ENCODE results near the gene ZNF853. TPM values are rescaled to one million over a fixed set of nuclear protein-coding genes. Genes with fewer than 3 reads are reported as not detected.

The ZNF853 gene
- polyA plus RNA-seq, 1 donor (not counting 4 experiments of a cell fraction or from before 2014, with no cell fraction given) = 0.03 TPM

DNA sequence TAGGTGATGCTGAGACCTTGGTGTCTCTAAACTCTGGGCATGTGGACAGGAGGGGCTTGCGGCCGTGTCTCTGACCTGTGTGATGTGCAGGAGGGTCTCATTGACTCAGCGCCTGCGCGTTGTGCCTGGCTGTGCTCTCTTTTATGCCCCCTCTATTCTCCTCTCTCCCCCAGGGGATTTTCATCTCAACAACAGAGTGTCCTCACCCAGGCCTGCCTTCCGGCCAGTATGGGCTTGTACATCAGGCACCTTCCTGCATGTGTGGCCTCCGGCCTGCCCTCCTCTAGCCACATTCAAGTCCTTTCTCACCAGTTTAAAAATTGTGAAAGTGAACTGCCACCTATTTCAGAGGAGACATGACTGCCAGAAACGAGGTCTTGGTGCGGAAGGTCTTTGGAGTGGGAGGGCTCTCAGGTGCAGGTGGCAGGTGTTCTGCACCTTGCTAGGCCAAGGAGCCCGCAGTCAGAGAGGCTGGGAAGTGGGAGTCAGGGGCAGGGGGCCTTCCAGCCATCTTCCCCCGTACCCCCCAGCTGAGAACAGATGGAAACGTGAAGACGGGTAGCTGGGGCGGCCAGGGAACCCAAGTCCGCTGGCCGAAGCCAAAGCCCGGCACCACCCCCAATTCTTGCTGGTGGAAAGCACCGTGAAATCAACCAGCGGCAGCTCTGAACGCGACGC, 26.1 kb upstream of the ZNF853 start:
- Histone ChIP-seq H3K9ac (ENCODE audit: control insufficient read depth, extremely low read depth, insufficient read depth, low read length) (peak overlapping the region; percentile 41), H3K4me2 (ENCODE audit: control insufficient read depth, extremely low read depth, insufficient read depth, low read depth, low read length) (peak overlapping the region; percentile 62), H3K36me3 (ENCODE audit: control insufficient read depth in 2 of 2, extremely low read depth in 1 of 2, insufficient read depth in 2 of 2, low read length in 2 of 2) (peaks cover 11 to 16% of the 10 kb centered on the region in 2 experiments), H3K27ac (ENCODE audit: control insufficient read depth, insufficient read depth, low read length) (no peak overlapping the region), H3K9me3 (ENCODE audit: control insufficient read depth, low read depth, low read length) (no peaks in the 10 kb centered on the region), H3K9me1 (ENCODE audit: control insufficient read depth, extremely low read depth, insufficient read depth, low read length) (no peaks in the 10 kb centered on the region), H3K4me1 (ENCODE audit: control insufficient read depth, extremely low read depth, insufficient read depth, low read length) (peaks cover 6% of the 10 kb centered on the region), H3K27me3 (ENCODE audit: control insufficient read depth, extremely low read depth, insufficient read depth, low read length) (no peaks in the 10 kb centered on the region), H3K79me2 (ENCODE audit: control insufficient read depth, insufficient read depth, low read length) (peaks cover 13% of the 10 kb centered on the region), H3K4me3 (ENCODE audit: control insufficient read depth in 2 of 3, extremely low read depth in 1 of 3, insufficient read depth in 2 of 3, low read depth in 1 of 3, low read length in 3 of 3) (peak overlapping the region; percentile 44 to 88 (median 49)), H4K20me1 (ENCODE audit: control insufficient read depth, extremely low read depth, insufficient read depth, low read length) (no peaks in the 10 kb centered on the region), H2AFZ (ENCODE audit: control insufficient read depth, low read length) (peak overlapping the region; percentile 66)
- dilution Hi-C loops (cut with MboI; ENCODE audit: extremely low pct_ligation_motif_present, low sequenced_read_pairs) = no loop called here
- TF ChIP-seq, protein P1, sequence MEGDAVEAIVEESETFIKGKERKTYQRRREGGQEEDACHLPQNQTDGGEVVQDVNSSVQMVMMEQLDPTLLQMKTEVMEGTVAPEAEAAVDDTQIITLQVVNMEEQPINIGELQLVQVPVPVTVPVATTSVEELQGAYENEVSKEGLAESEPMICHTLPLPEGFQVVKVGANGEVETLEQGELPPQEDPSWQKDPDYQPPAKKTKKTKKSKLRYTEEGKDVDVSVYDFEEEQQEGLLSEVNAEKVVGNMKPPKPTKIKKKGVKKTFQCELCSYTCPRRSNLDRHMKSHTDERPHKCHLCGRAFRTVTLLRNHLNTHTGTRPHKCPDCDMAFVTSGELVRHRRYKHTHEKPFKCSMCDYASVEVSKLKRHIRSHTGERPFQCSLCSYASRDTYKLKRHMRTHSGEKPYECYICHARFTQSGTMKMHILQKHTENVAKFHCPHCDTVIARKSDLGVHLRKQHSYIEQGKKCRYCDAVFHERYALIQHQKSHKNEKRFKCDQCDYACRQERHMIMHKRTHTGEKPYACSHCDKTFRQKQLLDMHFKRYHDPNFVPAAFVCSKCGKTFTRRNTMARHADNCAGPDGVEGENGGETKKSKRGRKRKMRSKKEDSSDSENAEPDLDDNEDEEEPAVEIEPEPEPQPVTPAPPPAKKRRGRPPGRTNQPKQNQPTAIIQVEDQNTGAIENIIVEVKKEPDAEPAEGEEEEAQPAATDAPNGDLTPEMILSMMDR (optimal IDR thresholded peaks at IDR 0.05 in 1 of 3, IDR thresholded peaks at IDR 0.05 in 1 of 3, conservative IDR thresholded peaks at IDR 0.05 in 1 of 3; ENCODE audit: extremely low read depth in 1 of 3, insufficient read depth in 2 of 3, low read length in 3 of 3) = no peak
- no peak for TF ChIP-seq EZH2 (IDR thresholded peaks at IDR 0.05; ENCODE audit: low read length)
- no peak for DNase-seq (ENCODE audit: low read depth, low spot score)
- no peak for FAIRE-seq

DNA sequence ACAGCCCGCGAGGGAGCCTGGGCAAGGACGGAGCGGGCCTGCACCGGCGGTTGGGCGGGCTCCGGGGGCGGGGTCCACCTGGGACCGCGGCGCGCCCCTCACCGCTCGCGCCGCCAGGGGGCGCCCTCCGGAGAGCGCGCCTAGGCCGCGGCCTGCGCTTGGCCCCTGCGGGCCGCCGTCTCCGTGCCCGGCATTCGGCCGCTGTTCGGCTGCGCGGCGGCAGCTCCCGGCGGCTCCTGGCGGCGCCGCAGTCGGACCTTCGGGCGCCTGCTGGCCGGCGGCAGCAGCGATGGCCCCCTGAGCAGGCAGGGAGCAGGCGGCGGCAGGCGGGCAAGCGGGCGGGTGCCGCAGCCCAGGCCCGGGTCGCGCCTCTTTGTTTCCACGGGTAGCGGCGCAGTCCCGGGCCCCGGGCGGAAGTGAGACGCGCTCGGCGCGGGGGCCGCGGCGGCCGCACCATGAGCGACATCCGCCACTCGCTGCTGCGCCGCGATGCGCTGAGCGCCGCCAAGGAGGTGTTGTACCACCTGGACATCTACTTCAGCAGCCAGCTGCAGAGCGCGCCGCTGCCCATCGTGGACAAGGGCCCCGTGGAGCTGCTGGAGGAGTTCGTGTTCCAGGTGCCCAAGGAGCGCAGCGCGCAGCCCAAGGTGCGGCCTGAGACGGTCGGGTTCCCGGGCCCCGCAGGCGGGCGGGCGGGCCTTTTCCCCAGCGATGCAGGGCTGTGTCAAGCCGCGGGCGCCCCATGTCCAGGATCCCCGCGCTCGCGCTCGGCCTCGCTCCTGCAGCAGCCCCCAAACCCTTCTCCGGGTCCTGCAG, 25.4 kb upstream of the ZNF853 start, which contains the start of gene INTS15:
Gene INTS15, plus strand, starts transcription at position 193 of the 816 bp plus-strand sequence. Its CDS starts 263 bp downstream, at position 456.
- FAIRE-seq (no peak), DNase-seq (ENCODE audit: low read depth, low spot score) (no peak)
- Histone ChIP-seq H3K9me1 (ENCODE audit: control insufficient read depth, extremely low read depth, insufficient read depth, low read length) (no peaks in the 10 kb centered on the region), H3K4me2 (ENCODE audit: control insufficient read depth, extremely low read depth, insufficient read depth, low read depth, low read length) (peak within 1 kb of the TSS; percentile 72), H3K9ac (ENCODE audit: control insufficient read depth, extremely low read depth, insufficient read depth, low read length) (peak within 1 kb of the TSS; percentile 83), H4K20me1 (ENCODE audit: control insufficient read depth, extremely low read depth, insufficient read depth, low read length) (no peaks in the 10 kb centered on the region), H3K27me3 (ENCODE audit: control insufficient read depth, extremely low read depth, insufficient read depth, low read length) (no peaks in the 10 kb centered on the region), H3K4me3 (ENCODE audit: control insufficient read depth in 2 of 3, extremely low read depth in 1 of 3, insufficient read depth in 2 of 3, low read depth in 1 of 3, low read length in 3 of 3) (peak within 1 kb of the TSS; percentile 81 to 91 (median 88)), H2AFZ (ENCODE audit: control insufficient read depth, low read length) (peak within 1 kb of the TSS; percentile 92), H3K79me2 (ENCODE audit: control insufficient read depth, insufficient read depth, low read length) (peaks cover 13% of the 10 kb centered on the region), H3K36me3 (ENCODE audit: control insufficient read depth in 2 of 2, extremely low read depth in 1 of 2, insufficient read depth in 2 of 2, low read length in 2 of 2) (peaks cover 12% of the 10 kb centered on the region in 2 experiments), H3K9me3 (ENCODE audit: control insufficient read depth, low read depth, low read length) (no peaks in the 10 kb centered on the region), H3K27ac (ENCODE audit: control insufficient read depth, insufficient read depth, low read length) (peak within 1 kb of the TSS; percentile 33), H3K4me1 (ENCODE audit: control insufficient read depth, extremely low read depth, insufficient read depth, low read length) (peaks cover 6% of the 10 kb centered on the region)
- dilution Hi-C loops (cut with MboI; ENCODE audit: extremely low pct_ligation_motif_present, low sequenced_read_pairs) = no loop called here
- TF ChIP-seq, protein P1 (optimal IDR thresholded peaks at IDR 0.05 in 1 of 3, IDR thresholded peaks at IDR 0.05 in 1 of 3, conservative IDR thresholded peaks at IDR 0.05 in 1 of 3; ENCODE audit: extremely low read depth in 1 of 3, insufficient read depth in 2 of 3, low read length in 3 of 3) = peak in 2 of 3 experiments; percentile 44 to 84
- TF ChIP-seq EZH2 (IDR thresholded peaks at IDR 0.05; ENCODE audit: low read length) = no peak
